ENCODE results near the gene TNFSF15.

TNFSF15 gene

DNA sequence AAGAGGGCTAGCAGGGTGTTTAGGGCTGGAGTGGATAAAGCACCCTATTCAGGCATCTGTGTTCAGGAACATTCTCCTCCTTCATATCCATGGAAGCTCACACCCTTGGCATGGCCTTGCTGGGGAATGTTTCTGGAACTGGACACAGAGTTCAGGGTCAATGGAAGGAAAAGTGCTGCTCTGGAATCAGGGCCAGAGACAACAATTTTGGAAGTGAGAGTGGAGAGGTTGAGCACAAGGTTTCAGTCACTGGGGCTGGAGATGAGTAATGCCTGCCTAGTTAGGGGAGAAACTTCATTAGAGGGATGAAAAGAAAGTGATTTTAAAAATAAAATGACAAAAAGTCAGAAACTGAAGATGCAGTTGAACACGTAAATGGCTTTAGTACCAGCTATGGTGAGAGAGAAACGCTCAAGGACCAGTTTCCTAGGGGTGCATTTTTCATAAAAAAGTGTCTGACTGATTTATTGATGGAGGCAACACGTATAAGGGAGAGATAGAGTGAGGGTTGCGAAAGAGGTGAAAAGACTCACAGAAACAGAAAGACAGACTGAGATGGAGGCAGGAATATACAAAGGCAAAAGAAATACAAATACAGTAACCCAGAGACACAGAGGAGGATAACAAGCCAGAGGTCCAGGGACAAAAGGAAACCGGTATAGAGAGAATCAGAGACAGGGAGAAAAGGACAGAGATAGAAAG, 8.0 kb upstream of the TNFSF15 start:
- TF ChIP-seq, protein P1, sequence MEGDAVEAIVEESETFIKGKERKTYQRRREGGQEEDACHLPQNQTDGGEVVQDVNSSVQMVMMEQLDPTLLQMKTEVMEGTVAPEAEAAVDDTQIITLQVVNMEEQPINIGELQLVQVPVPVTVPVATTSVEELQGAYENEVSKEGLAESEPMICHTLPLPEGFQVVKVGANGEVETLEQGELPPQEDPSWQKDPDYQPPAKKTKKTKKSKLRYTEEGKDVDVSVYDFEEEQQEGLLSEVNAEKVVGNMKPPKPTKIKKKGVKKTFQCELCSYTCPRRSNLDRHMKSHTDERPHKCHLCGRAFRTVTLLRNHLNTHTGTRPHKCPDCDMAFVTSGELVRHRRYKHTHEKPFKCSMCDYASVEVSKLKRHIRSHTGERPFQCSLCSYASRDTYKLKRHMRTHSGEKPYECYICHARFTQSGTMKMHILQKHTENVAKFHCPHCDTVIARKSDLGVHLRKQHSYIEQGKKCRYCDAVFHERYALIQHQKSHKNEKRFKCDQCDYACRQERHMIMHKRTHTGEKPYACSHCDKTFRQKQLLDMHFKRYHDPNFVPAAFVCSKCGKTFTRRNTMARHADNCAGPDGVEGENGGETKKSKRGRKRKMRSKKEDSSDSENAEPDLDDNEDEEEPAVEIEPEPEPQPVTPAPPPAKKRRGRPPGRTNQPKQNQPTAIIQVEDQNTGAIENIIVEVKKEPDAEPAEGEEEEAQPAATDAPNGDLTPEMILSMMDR (IDR thresholded peaks at IDR 0.05; ENCODE audit: low read depth, low read length, missing control alignments): no peak
- no peak for DNase-seq (ENCODE audit: low read depth)

DNA sequence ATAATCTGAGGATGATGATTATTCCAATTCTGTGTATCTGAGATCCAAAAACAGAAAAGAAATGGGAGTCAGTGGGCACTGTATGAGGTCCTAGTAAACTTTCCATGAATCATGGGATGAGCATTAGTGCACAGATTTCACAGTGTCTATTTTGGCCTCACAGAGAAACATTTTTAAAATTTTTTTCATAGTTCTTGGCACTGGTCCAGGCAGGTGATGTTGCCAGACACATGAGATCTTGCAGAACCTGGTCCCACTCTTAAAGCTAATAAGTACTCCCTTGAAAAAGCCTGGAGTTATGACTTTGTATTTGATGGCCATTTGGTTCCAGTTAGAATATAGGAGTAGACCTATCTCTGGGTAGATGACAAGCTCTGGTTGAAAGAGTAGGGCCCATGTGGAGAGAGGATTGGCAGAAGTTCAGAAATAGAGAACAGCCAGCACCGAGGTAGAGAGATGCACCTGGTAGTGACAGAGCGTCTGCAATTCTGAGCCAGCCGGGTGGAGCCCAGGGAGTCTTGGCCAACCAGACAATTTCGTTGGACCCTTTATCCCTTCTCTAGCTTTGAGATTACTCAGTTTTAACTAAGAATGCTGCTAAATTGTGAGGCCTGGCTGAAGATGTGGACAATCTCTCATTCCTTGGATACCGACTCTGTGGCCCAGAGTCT, 6.3 kb upstream of the TNFSF15 start:
- no peak overlapping the region for H3K4me3 ChIP-seq (ENCODE audit: low read depth, low read length)
- TF ChIP-seq, protein P1 (IDR thresholded peaks at IDR 0.05; ENCODE audit: low read depth, low read length, missing control alignments): no peak
- no peak for DNase-seq (ENCODE audit: low read depth)

More for the DNA sequence above, 8.0 kb upstream of the TNFSF15 start:
- no peak overlapping the region for H3K4me3 ChIP-seq (ENCODE audit: low read depth, low read length)

DNA sequence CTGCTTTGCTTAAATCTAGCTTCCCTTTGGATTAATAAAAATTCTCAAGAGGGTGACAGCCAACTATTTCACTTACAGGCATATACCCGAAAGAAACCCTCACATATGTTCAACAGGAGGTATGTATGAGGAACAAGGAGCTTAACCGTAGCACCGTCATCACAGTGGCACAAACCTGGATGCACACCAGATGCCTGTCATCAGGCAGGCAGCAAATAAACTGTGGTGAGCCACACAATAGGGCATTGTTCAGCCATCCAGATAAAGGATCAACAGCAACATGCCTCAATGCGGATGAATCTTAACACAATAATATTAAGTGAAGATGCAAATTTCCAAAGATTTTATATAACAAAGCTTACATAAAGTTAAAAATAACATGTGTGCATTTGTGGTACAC, 5.5 kb upstream of the TNFSF15 start:
- TF ChIP-seq, protein P1 (IDR thresholded peaks at IDR 0.05; ENCODE audit: low read depth, low read length, missing control alignments): no peak
- DNase-seq (ENCODE audit: low read depth): no peak
- no peak overlapping the region for H3K4me3 ChIP-seq (ENCODE audit: low read depth, low read length)

DNA sequence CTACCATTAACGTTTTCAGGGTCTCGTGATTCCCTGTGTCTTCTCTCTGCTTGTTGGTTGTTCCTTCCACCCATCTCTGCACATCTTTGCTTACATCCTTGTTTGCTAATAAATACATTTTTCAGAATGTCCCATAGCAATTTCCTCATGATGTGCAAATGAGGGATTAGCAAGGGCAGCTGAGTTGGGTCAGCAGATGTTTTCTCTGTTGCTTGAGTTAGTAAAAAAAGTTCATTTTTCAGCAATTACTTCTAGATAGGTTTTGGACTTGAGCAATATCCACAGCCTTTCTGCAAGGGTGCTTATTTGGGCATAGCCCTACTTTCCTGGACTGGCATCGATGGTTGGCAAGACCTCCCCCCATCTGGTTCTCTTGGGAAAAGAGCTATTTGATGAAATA, 4.8 kb upstream of the TNFSF15 start:
- DNase-seq (ENCODE audit: low read depth): no peak
- no peak overlapping the region for H3K4me3 ChIP-seq (ENCODE audit: low read depth, low read length)
- TF ChIP-seq, protein P1 (IDR thresholded peaks at IDR 0.05; ENCODE audit: low read depth, low read length, missing control alignments): no peak

DNA sequence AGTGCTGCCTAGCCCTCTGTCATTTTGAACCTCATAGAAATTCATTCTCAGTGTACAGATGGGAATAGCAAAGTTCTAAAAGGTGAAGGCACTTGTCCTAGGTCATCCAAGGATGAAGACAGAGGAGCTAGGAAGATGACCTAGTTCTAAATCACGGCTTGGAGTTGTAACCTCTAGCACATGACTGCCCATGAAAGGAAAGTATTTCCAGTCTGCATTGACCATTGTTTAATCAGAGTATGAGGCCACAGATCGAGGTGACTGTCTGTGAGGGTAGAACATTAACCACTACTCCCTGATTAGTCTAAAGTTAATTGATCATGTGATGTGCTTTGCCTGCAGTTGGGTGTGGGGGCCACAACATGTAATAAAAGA, 674 bp upstream of the TNFSF15 start:
- no peak for DNase-seq (ENCODE audit: low read depth)
- TF ChIP-seq, protein P1 (IDR thresholded peaks at IDR 0.05; ENCODE audit: low read depth, low read length, missing control alignments): no peak
- H3K4me3 ChIP-seq (ENCODE audit: low read depth, low read length): no peak overlapping the region

DNA sequence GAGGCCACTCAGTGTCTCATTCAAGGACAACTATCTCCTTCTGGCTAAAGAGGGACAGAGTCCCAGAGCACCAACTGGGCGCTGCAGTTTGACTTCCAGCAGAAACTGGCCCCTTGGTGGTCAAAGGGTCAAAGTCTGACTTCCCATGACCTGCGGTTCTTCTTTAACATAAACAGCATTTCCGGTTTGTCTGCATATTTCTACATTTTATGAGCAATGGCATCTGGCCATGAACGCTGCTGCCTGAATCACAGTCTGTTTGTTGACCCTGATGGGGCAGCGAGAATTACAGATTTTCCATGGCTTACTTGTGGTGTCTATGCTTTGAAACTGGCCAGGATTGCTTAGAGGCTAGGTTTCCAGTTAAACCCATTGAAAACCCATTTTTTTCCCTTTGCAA, 1.3 kb downstream of the TNFSF15 start:
- no peak overlapping the region for H3K4me3 ChIP-seq (ENCODE audit: low read depth, low read length)
- TF ChIP-seq, protein P1 (IDR thresholded peaks at IDR 0.05; ENCODE audit: low read depth, low read length, missing control alignments): no peak
- DNase-seq (ENCODE audit: low read depth): no peak
